ENCODE results near the gene CACYBP.

DNA sequence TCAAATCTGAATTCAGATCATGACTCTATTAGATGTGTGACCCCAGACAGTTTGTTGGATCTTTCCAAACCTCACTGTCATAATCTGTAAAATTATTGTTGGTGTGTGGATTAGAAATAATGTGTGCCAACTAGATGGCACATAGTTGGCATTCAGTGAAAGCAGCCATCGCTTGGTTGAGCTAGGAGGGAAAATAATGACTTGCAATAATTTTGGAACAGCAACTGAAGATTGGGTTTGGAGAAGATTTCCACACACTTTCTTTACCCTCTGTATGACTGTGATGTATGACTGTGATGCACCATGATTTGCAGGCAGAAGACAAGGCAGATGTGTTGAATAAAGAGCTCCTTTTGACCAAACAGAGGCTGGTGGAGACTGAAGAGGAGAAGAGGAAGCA is 24.0 kb upstream of the CACYBP start:
- TF ChIP-seq, protein P1, sequence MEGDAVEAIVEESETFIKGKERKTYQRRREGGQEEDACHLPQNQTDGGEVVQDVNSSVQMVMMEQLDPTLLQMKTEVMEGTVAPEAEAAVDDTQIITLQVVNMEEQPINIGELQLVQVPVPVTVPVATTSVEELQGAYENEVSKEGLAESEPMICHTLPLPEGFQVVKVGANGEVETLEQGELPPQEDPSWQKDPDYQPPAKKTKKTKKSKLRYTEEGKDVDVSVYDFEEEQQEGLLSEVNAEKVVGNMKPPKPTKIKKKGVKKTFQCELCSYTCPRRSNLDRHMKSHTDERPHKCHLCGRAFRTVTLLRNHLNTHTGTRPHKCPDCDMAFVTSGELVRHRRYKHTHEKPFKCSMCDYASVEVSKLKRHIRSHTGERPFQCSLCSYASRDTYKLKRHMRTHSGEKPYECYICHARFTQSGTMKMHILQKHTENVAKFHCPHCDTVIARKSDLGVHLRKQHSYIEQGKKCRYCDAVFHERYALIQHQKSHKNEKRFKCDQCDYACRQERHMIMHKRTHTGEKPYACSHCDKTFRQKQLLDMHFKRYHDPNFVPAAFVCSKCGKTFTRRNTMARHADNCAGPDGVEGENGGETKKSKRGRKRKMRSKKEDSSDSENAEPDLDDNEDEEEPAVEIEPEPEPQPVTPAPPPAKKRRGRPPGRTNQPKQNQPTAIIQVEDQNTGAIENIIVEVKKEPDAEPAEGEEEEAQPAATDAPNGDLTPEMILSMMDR (IDR thresholded peaks at IDR 0.05) = no peak
- TF ChIP-seq POLR2A (IDR thresholded peaks at IDR 0.05) = no peak
